Mesothelial cell of epicardium (in vitro differentiated cells): Measurements from ENCODE around the gene PRPSAP1. TPM values are rescaled to one million over a fixed set of nuclear protein-coding genes. Genes with fewer than 3 reads are reported as not detected.

Experiments
- DNase-seq, 2 experiments: peaks; one replicate each; pipeline ENCODE4 v3.0.0; 2021; ENCODE audit warnings: low spot score in 2 of 2; ENCODE audit not compliant: unreplicated experiment in 2 of 2
- H3K27ac Mint-ChIP-seq: 2 replicates; pipeline ENCODE4 v1.8.0; 2021; ENCODE audit warnings: mixed read lengths
- H3K27me3 Mint-ChIP-seq: 2 replicates; pipeline ENCODE4 v1.8.0; 2021; ENCODE audit warnings: low read depth, mixed read lengths
- H3K36me3 Mint-ChIP-seq: 2 replicates; pipeline ENCODE4 v1.8.0; 2021; ENCODE audit warnings: mixed read lengths
- H3K4me1 Mint-ChIP-seq: 2 replicates; pipeline ENCODE4 v1.8.0; 2021; ENCODE audit warnings: mixed read lengths
- H3K4me3 Mint-ChIP-seq: 2 replicates; pipeline ENCODE4 v1.8.0; 2021; ENCODE audit warnings: mild to moderate bottlenecking, moderate library complexity, mixed read lengths
- H3K9me3 Mint-ChIP-seq: 2 replicates; pipeline ENCODE4 v1.8.0; 2021; ENCODE audit warnings: mixed read lengths
- CTCF ChIP-seq: fragments of 200-600 bp; sonication (generic); IDR thresholded peaks from one replicate; pipeline ENCODE4 v1.5.0; 2021; ENCODE audit warnings: antibody characterized with exemption; ENCODE audit not compliant: unreplicated experiment
- total RNA-seq: library from RNA; stranded (reverse); gene quantifications from 3 replicates; pipeline ENCODE4 v1.2.1, GENCODE V29; 2021

Gene PRPSAP1
- total RNA-seq, 1 donor from 2014 or later = 51.3 TPM

GRCh38 chr17:76397184-76397583, 43.5 kb upstream of the PRPSAP1 start:
- H3K27ac Mint-ChIP-seq = no peak overlapping the region
- no peaks in the 10 kb centered on the region for H3K27me3 Mint-ChIP-seq
- no peaks in the 10 kb centered on the region for H3K4me1 Mint-ChIP-seq
- no peak for DNase-seq
- H3K36me3 Mint-ChIP-seq = peaks cover 38% of the 10 kb centered on the region
- TF ChIP-seq CTCF = no peak
- H3K9me3 Mint-ChIP-seq = no peaks in the 10 kb centered on the region
- H3K4me3 Mint-ChIP-seq = no peak overlapping the region

GRCh38 chr17:76395980-76396379, 42.3 kb upstream of the PRPSAP1 start:
- DNase-seq = no peak
- H3K36me3 Mint-ChIP-seq = peaks cover 29% of the 10 kb centered on the region
- no peaks in the 10 kb centered on the region for H3K9me3 Mint-ChIP-seq
- no peaks in the 10 kb centered on the region for H3K27me3 Mint-ChIP-seq
- no peak for TF ChIP-seq CTCF
- no peak overlapping the region for H3K27ac Mint-ChIP-seq
- no peak overlapping the region for H3K4me3 Mint-ChIP-seq
- no peaks in the 10 kb centered on the region for H3K4me1 Mint-ChIP-seq

GRCh38 chr17:76394166-76394565, 40.5 kb upstream of the PRPSAP1 start:
- Mint-ChIP-seq H3K27ac (no peak overlapping the region), H3K4me3 (no peak overlapping the region)

GRCh38 chr17:76391200-76391715, 37.5 kb upstream of the PRPSAP1 start:
- TF ChIP-seq CTCF = no peak
- Mint-ChIP-seq H3K36me3 (peaks cover 13% of the 10 kb centered on the region), H3K4me1 (peaks cover under 1% of the 10 kb centered on the region), H3K27ac (no peak overlapping the region), H3K9me3 (no peaks in the 10 kb centered on the region), H3K27me3 (peaks cover 5% of the 10 kb centered on the region), H3K4me3 (no peak overlapping the region)
- DNase-seq = no peak

More at GRCh38 chr17:76394166-76394565, 40.5 kb upstream of the PRPSAP1 start:
- H3K27me3 Mint-ChIP-seq = no peaks in the 10 kb centered on the region
- TF ChIP-seq CTCF = no peak
- DNase-seq = no peak
- no peaks in the 10 kb centered on the region for H3K4me1 Mint-ChIP-seq
- H3K9me3 Mint-ChIP-seq = no peaks in the 10 kb centered on the region
- H3K36me3 Mint-ChIP-seq = peaks cover 21% of the 10 kb centered on the region

- DNase-seq = no peak
- Mint-ChIP-seq H3K27ac (no peak overlapping the region), H3K9me3 (no peaks in the 10 kb centered on the region), H3K36me3 (peaks cover 12% of the 10 kb centered on the region), H3K4me3 (no peak overlapping the region), H3K4me1 (peaks cover 3% of the 10 kb centered on the region), H3K27me3 (peaks cover 15% of the 10 kb centered on the region)
- no peak for TF ChIP-seq CTCF
These were observed 36.3 kb upstream of the PRPSAP1 start for GRCh38 chr17:76390003-76390421.
